AG10803 (cell line): ENCODE data around the gene PACSIN2.
A peak's percentile ranks its signal among the peaks of the same experiment; 100 is the strongest.

Source experiments
- DNase-seq: peaks from one replicate; pipeline ENCODE4 v3.0.0; 2010; ENCODE audit warnings: low read depth
- H3K4me3 ChIP-seq: 2 replicates; pipeline ENCODE4 v1.5.1; 2011; ENCODE audit warnings: mild to moderate bottlenecking, low read length, control low read depth
- CTCF ChIP-seq: conservative IDR thresholded peaks from 2 replicates; pipeline ENCODE4 v1.5.1; 2011; ENCODE audit warnings: mild to moderate bottlenecking, low read length, control low read depth, inconsistent platforms

Gene PACSIN2

GRCh38 chr22:42934338-42934737 is 80.6 kb downstream of the PACSIN2 start:
- H3K4me3 ChIP-seq = no peak overlapping the region
- no peak for TF ChIP-seq CTCF
- DNase-seq = no peak

- peak overlapping the region; percentile 38 for H3K4me3 ChIP-seq
- DNase-seq = peak; percentile 97
- no peak for TF ChIP-seq CTCF
Measured at GRCh38 chr22:42933485-42934091, 81.4 kb downstream of the PACSIN2 start.

- peak overlapping the region; percentile 38 for H3K4me3 ChIP-seq
- DNase-seq = peak; percentile 33
- no peak for TF ChIP-seq CTCF
Measured at GRCh38 chr22:42932857-42933484, 82.0 kb downstream of the PACSIN2 start.

- no peak for TF ChIP-seq CTCF
- DNase-seq = no peak
- no peak overlapping the region for H3K4me3 ChIP-seq
Measured at GRCh38 chr22:42932197-42932519, 82.8 kb downstream of the PACSIN2 start.

GRCh38 chr22:42931421-42932196 is 83.3 kb downstream of the PACSIN2 start:
- peak; percentile 86 for DNase-seq
- no peak for TF ChIP-seq CTCF
- H3K4me3 ChIP-seq = peak overlapping the region; percentile 38

- TF ChIP-seq CTCF = peak; percentile 33; the same call in 1 of the 2 replicates
- DNase-seq = peak; percentile 76
- peak overlapping the region; percentile 38 for H3K4me3 ChIP-seq
Measured at GRCh38 chr22:42930810-42931420, 84.0 kb downstream of the PACSIN2 start.
